Vagina (tissue), 2 donors: ENCODE data around the gene C10orf105.
A peak's percentile ranks its signal among the peaks of the same experiment; 100 is the strongest.

Experiments
- CTCF ChIP-seq, 3 experiments: fragments of 450-650 bp in 2 of 3; fragments of 200-600 bp in 1 of 3; sonication (generic) in 1 of 3; IDR thresholded peaks; one replicate each; pipeline ENCODE4 v1.5.1; 2017 to 2019; ENCODE audit warnings: antibody characterized with exemption in 3 of 3, mild to moderate bottlenecking in 2 of 3, moderate library complexity in 2 of 3
- POLR2A ChIP-seq, 2 donors: fragments of 450-650 bp; IDR thresholded peaks; one replicate each; pipeline ENCODE4 v1.6.1; 2017; ENCODE audit warnings: antibody characterized with exemption in 2 of 2, mild to moderate bottlenecking in 2 of 2, moderate library complexity in 2 of 2
- POLR2AphosphoS5 ChIP-seq, 2 donors: sonication (generic); formaldehyde crosslinking; IDR thresholded peaks; one replicate each; pipeline ENCODE4 v1.9.0; 2017; ENCODE audit warnings: antibody characterized with exemption in 2 of 2, mild to moderate bottlenecking in 2 of 2, low read depth in 1 of 2; ENCODE audit not compliant: insufficient read depth in 1 of 2

DNA sequence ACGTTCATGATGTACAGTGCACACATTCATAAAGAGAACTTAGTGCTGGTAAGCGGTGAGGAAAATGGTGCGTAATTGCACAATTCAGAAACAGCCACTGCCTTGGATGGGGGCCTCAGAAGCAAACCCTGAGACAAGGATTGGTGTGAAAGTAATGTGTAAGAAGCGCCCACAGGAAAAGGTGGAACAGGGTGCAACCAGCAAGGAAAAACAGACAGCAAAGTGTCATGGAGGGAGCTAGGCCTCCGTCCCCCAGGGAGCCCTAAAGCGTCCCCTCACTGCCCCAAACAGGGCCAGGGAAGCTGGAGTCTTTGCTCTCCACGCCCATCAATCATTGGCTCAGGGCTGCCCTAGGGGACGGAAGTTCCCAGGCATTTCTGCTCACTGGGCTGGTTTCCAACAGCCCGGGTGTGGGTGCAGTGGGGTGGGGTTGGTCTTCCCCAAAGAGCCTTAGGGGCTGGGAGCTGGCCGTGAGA is 9.6 kb upstream of the C10orf105 start:
- TF ChIP-seq POLR2AphosphoS5 (IDR thresholded peaks at IDR 0.05; ENCODE audit: insufficient read depth in 1 of 2, low read depth in 1 of 2) (peak in 1 of 2 donors; percentile 14), POLR2A (IDR thresholded peaks at IDR 0.05) (no peak), CTCF (IDR thresholded peaks at IDR 0.05) (no peak)
